PC-9 (cell line): ENCODE data around the gene DENND1A. TPM values are rescaled to one million over a fixed set of nuclear protein-coding genes. Genes with fewer than 3 reads are reported as not detected.

ENCODE experiments used
- BruUV-seq: library from RNA; stranded (reverse); fragments of 400-500 nt; replicated peaks from 2 replicates; lab custom pipeline; 2021; lab: Mats Ljungman, UMichigan
- CTCF ChIA-PET: fragments of 300-600 bp; sonication (Branson Sonifier 250); formaldehyde crosslinking; loops from one replicate; lab custom pipeline; 2022; ENCODE audit warnings: antibody characterized with exemption; lab: Charles Lee
- POLR2A ChIA-PET: fragments of 300-600 bp; sonication (Branson Sonifier 250); formaldehyde crosslinking; loops from one replicate; lab custom pipeline; 2022; ENCODE audit warnings: antibody characterized with exemption; ENCODE audit not compliant: unreplicated experiment; lab: Charles Lee
- DNase-seq, 2 experiments: peaks; one replicate each; pipeline versions ENCODE4 v3.0.0 to v3.0.0-alpha.2; 2015 to 2022; ENCODE audit warnings: mixed read lengths in 1 of 2
- H2AFZ ChIP-seq: fragments of 200-600 bp; sonication (generic); 2 replicates; pipeline ENCODE4 v1.8.1; 2017; ENCODE audit warnings: antibody characterized with exemption
- H3F3A ChIP-seq: fragments of 200-600 bp; sonication (generic); 2 replicates; pipeline ENCODE4 v1.8.1; 2017; ENCODE audit warnings: antibody characterized with exemption, mild to moderate bottlenecking, low read depth; ENCODE audit not compliant: insufficient read depth
- H3K27ac ChIP-seq: fragments of 200-600 bp; sonication (generic); 2 replicates; pipeline ENCODE4 v1.6.1; 2016; ENCODE audit warnings: mixed run types
- H3K27me3 ChIP-seq: fragments of 200-600 bp; sonication (generic); 2 replicates; pipeline ENCODE4 v1.6.1; 2016; ENCODE audit warnings: low read depth, mixed run types; ENCODE audit not compliant: insufficient read depth
- H3K36me3 ChIP-seq: fragments of 200-600 bp; sonication (generic); 2 replicates; pipeline ENCODE4 v1.6.1; 2016; ENCODE audit warnings: low read depth, mixed run types
- H3K4me1 ChIP-seq: fragments of 200-600 bp; sonication (generic); replicated peaks from 2 replicates; pipeline ENCODE4 v1.6.1; 2016; ENCODE audit warnings: mixed run types; ENCODE audit not compliant: insufficient read depth
- H3K4me2 ChIP-seq: fragments of 200-600 bp; sonication (generic); 2 replicates; pipeline ENCODE4 v1.6.1; 2017; ENCODE audit warnings: mixed run types
- H3K4me3 ChIP-seq: fragments of 200-600 bp; sonication (generic); 2 replicates; pipeline ENCODE4 v1.6.1; 2016; ENCODE audit warnings: mixed run types
- H3K79me2 ChIP-seq: fragments of 200-600 bp; sonication (generic); 2 replicates; pipeline ENCODE4 v1.6.1; 2017; ENCODE audit warnings: low read depth, mixed run types
- H3K9me2 ChIP-seq: fragments of 200-600 bp; sonication (generic); 2 replicates; pipeline ENCODE4 v1.8.1; 2017; ENCODE audit warnings: mild to moderate bottlenecking; ENCODE audit not compliant: insufficient read depth
- H3K9me3 ChIP-seq: fragments of 200-600 bp; sonication (generic); 2 replicates; pipeline ENCODE4 v1.8.1; 2016; ENCODE audit warnings: low read depth; ENCODE audit not compliant: insufficient read depth
- H4K20me1 ChIP-seq: fragments of 200-600 bp; sonication (generic); 2 replicates; pipeline ENCODE4 v1.8.1; 2017; ENCODE audit not compliant: insufficient read depth
- CTCF ChIP-seq: fragments of 200-600 bp; sonication (generic); conservative IDR thresholded peaks from 2 replicates; pipeline ENCODE4 v1.6.1; 2017; ENCODE audit warnings: mixed run types, antibody characterized with exemption, mild to moderate bottlenecking, moderate library complexity
- EZH2 ChIP-seq: fragments of 200-600 bp; sonication (generic); IDR thresholded peaks from 2 replicates; pipeline ENCODE4 v1.8.0; 2017; ENCODE audit warnings: antibody characterized with exemption, low read depth
- intact Hi-C: fragments of 100-400 bp; cut with micrococcal nuclease; formaldehyde crosslinking; loops from one replicate; pipeline ENCODE4 v1.10.0; 2022; ENCODE audit not compliant: unreplicated experiment
- total RNA-seq: library from RNA; stranded (reverse); gene quantifications from 2 replicates; pipeline ENCODE4 v1.2.3, GENCODE V29; 2021

Gene DENND1A
- total RNA-seq, 1 experiment from 2014 or later, result 37.7 TPM

GRCh38 chr9:123769719-123770118 lies 160.2 kb downstream of the DENND1A start:
- DNase-seq, result no peak
- Histone ChIP-seq H3K79me2 (no peaks in the 10 kb centered on the region), H3K27ac (no peak overlapping the region), H2AFZ (no peak overlapping the region), H3K36me3 (no peaks in the 10 kb centered on the region), H3K9me3 (no peaks in the 10 kb centered on the region), H3K4me3 (no peak overlapping the region), H3K4me2 (no peak overlapping the region), H3K9me2 (no peaks in the 10 kb centered on the region), H4K20me1 (peaks cover 8% of the 10 kb centered on the region; the same call in 1 of the 2 replicates), H3K4me1 (no peaks in the 10 kb centered on the region), H3F3A (no peaks in the 10 kb centered on the region), H3K27me3 (no peaks in the 10 kb centered on the region)
- no TSS peak for BruUV-seq
- ChIA-PET POLR2A (no interaction called here), CTCF (no interaction called here)
- TF ChIP-seq EZH2 (no peak), CTCF (no peak)
- intact Hi-C loops, result no loop called here

GRCh38 chr9:123763910-123764588 lies 165.9 kb downstream of the DENND1A start:
- H2AFZ ChIP-seq, result no peak overlapping the region
- H3K36me3 ChIP-seq, result no peaks in the 10 kb centered on the region
- TF ChIP-seq EZH2 (no peak), CTCF (no peak)
- H4K20me1 ChIP-seq, result no peaks in the 10 kb centered on the region
- POLR2A ChIA-PET, result interaction anchor here (0.6 kb wide), 1 partner anchor 124 kb away, joined by 3 read pairs; no protein-coding TSS in a partner anchor
- no peaks in the 10 kb centered on the region for H3F3A ChIP-seq
- H3K27ac ChIP-seq, result no peak overlapping the region
- DNase-seq, result no peak
- CTCF ChIA-PET, result no interaction called here
- intact Hi-C loops, result loop anchor here (5.0 kb wide), 1 partner anchor 262 kb away; no protein-coding TSS in a partner anchor
- no peak overlapping the region for H3K4me2 ChIP-seq
- no TSS peak for BruUV-seq
- H3K4me1 ChIP-seq, result no peaks in the 10 kb centered on the region
- no peaks in the 10 kb centered on the region for H3K27me3 ChIP-seq
- H3K4me3 ChIP-seq, result no peak overlapping the region
- no peaks in the 10 kb centered on the region for H3K9me3 ChIP-seq
- H3K79me2 ChIP-seq, result no peaks in the 10 kb centered on the region
- H3K9me2 ChIP-seq, result no peaks in the 10 kb centered on the region

GRCh38 chr9:123761905-123762605 lies 167.9 kb downstream of the DENND1A start:
- BruUV-seq, result no TSS peak
- no peaks in the 10 kb centered on the region for H3K9me3 ChIP-seq
- H3K4me3 ChIP-seq, result no peak overlapping the region
- no peaks in the 10 kb centered on the region for H3K27me3 ChIP-seq
- H3K27ac ChIP-seq, result no peak overlapping the region
- no peaks in the 10 kb centered on the region for H3K79me2 ChIP-seq
- DNase-seq, result no peak
- intact Hi-C loops, result loop anchor here (5.0 kb wide), 1 partner anchor 260 kb away; no protein-coding TSS in a partner anchor
- TF ChIP-seq EZH2, result no peak
- TF ChIP-seq CTCF, result no peak
- no peak overlapping the region for H3K4me2 ChIP-seq
- no peaks in the 10 kb centered on the region for H3F3A ChIP-seq
- 0 out of 2 replicates have a peak, but pooled peaks cover 5% of the 10 kb centered on the region for H3K36me3 ChIP-seq
- POLR2A ChIA-PET, result interaction anchor here (0.7 kb wide), 1 partner anchor 352 kb away, joined by 4 read pairs; no protein-coding TSS in a partner anchor
- H3K4me1 ChIP-seq, result no peaks in the 10 kb centered on the region
- no peak overlapping the region for H2AFZ ChIP-seq
- CTCF ChIA-PET, result no interaction called here
- no peaks in the 10 kb centered on the region for H3K9me2 ChIP-seq
- no peaks in the 10 kb centered on the region for H4K20me1 ChIP-seq
